ENCODE data around the gene CACNA1S.

CACNA1S gene

GRCh38 chr1:200998323-200998722, 113.9 kb downstream of the CACNA1S start:
- Histone ChIP-seq H3K36me3 (ENCODE audit: control insufficient read depth, insufficient read depth, low read length) (peaks cover 39% of the 10 kb centered on the region), H3K27me3 (ENCODE audit: control insufficient read depth, insufficient read depth, low read length) (no peaks in the 10 kb centered on the region), H3K9ac (ENCODE audit: low read depth, low read length) (no peak overlapping the region), H3K4me1 (ENCODE audit: control insufficient read depth, insufficient read depth, low read length) (no peaks in the 10 kb centered on the region), H3K9me3 (ENCODE audit: control insufficient read depth, insufficient read depth, low read length) (no peaks in the 10 kb centered on the region), H3K4me3 (ENCODE audit: low read depth, low read length) (no peak overlapping the region)

GRCh38 chr1:200992382-200993048, 119.7 kb downstream of the CACNA1S start:
- no peak overlapping the region for H3K4me3 ChIP-seq (ENCODE audit: low read depth, low read length)
- peaks cover 62% of the 10 kb centered on the region for H3K36me3 ChIP-seq (ENCODE audit: control insufficient read depth, insufficient read depth, low read length)
- H3K9ac ChIP-seq (ENCODE audit: low read depth, low read length): no peak overlapping the region
- H3K27me3 ChIP-seq (ENCODE audit: control insufficient read depth, insufficient read depth, low read length): no peaks in the 10 kb centered on the region
- H3K9me3 ChIP-seq (ENCODE audit: control insufficient read depth, insufficient read depth, low read length): no peaks in the 10 kb centered on the region
- H3K4me1 ChIP-seq (ENCODE audit: control insufficient read depth, insufficient read depth, low read length): no peaks in the 10 kb centered on the region

GRCh38 chr1:200991097-200991614, 121.1 kb downstream of the CACNA1S start:
- Histone ChIP-seq H3K9me3 (ENCODE audit: control insufficient read depth, insufficient read depth, low read length) (no peaks in the 10 kb centered on the region), H3K4me1 (ENCODE audit: control insufficient read depth, insufficient read depth, low read length) (no peaks in the 10 kb centered on the region), H3K27me3 (ENCODE audit: control insufficient read depth, insufficient read depth, low read length) (no peaks in the 10 kb centered on the region), H3K36me3 (ENCODE audit: control insufficient read depth, insufficient read depth, low read length) (peaks cover 63% of the 10 kb centered on the region), H3K4me3 (ENCODE audit: low read depth, low read length) (no peak overlapping the region), H3K9ac (ENCODE audit: low read depth, low read length) (no peak overlapping the region)

- peaks cover 57% of the 10 kb centered on the region for H3K36me3 ChIP-seq (ENCODE audit: control insufficient read depth, insufficient read depth, low read length)
- no peaks in the 10 kb centered on the region for H3K27me3 ChIP-seq (ENCODE audit: control insufficient read depth, insufficient read depth, low read length)
- H3K4me1 ChIP-seq (ENCODE audit: control insufficient read depth, insufficient read depth, low read length): no peaks in the 10 kb centered on the region
- H3K4me3 ChIP-seq (ENCODE audit: low read depth, low read length): no peak overlapping the region
- no peaks in the 10 kb centered on the region for H3K9me3 ChIP-seq (ENCODE audit: control insufficient read depth, insufficient read depth, low read length)
- no peak overlapping the region for H3K9ac ChIP-seq (ENCODE audit: low read depth, low read length)
Measured at GRCh38 chr1:200990114-200990513, 122.1 kb downstream of the CACNA1S start.
